LHCN-M2 (cell line): ENCODE measurements around the gene OR2L8. TPM values are rescaled to one million over a fixed set of nuclear protein-coding genes. Genes with fewer than 3 reads are reported as not detected.

Experiments
- DNase-seq: peaks from one replicate; pipeline ENCODE4 v3.0.0-alpha.2; 2012; ENCODE audit warnings: low read depth
- total RNA-seq: library from RNA; depleted of rRNA; stranded (reverse); fragments of >200 nt; gene quantifications from 2 replicates; pipeline ENCODE4 v1.2.3, GENCODE V29; 2014; rRNA removed

The OR2L8 gene
- total RNA-seq, 1 experiment from 2014 or later = not detected

DNA sequence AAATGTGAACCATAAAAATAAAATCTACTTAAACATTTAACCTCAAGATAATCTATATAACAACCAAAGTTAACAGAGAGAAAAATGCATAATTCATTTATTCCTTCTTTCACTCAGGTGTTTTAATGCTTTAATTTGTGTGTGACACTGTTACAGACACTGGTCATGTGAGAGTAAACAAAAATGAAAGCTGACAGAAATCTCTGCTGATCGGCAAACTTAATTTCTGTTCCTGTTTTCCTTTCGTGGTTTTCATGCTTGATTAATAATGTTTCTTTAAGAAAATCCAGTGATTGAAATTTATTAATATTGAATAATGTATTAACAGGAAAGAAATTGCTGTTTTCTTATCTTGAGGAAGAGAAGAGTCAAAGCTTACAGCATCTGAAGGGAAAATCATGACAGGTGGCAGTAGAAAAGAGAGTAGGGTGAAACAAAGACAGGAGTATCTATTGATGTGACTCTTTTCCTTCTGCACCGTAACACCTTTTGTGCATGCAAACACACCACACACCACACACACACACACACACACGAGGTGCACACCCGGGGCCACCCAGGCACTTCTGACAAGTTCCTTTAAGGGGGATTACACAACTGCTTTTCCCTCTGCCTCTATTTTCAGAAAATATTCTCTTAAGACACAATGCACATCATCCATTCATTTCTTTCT lies 18.0 kb downstream of the OR2L8 start:
- no peak for DNase-seq

- no peak for DNase-seq
Measured at GRCh38 chr1:247992986-247993385, 44.3 kb downstream of the OR2L8 start.

- no peak for DNase-seq
Measured at GRCh38 chr1:247998811-247999210, 50.2 kb downstream of the OR2L8 start.

Other genes with a start within 250 kb of the OR2L8 start
- not detected in 2 replicates for gene OR6F1, start 232.2 kb upstream of the OR2L8 start, total RNA-seq
- gene OR14K1, start 210.2 kb upstream of the OR2L8 start, total RNA-seq = not detected in 2 replicates
- gene OR14A2, start 200.7 kb upstream of the OR2L8 start, total RNA-seq = not detected in 2 replicates
- not detected in 2 replicates for gene OR1C1, start 188.3 kb upstream of the OR2L8 start, total RNA-seq
- not detected in 2 replicates for gene OR14A16, start 124.7 kb upstream of the OR2L8 start, total RNA-seq
- not detected in 2 replicates for gene OR11L1, start 107.0 kb upstream of the OR2L8 start, total RNA-seq
- not detected in 2 replicates for gene TRIM58, start 91.7 kb upstream of the OR2L8 start, total RNA-seq
- gene OR2W3, start 53.3 kb upstream of the OR2L8 start, total RNA-seq = not detected in 2 replicates
- gene OR2T8, start 28.6 kb upstream of the OR2L8 start, total RNA-seq = not detected in 2 replicates
- not detected in 2 replicates for gene OR2AJ1, start 24.0 kb upstream of the OR2L8 start, total RNA-seq
- not detected in 2 replicates for gene OR2AK2, start 16.4 kb downstream of the OR2L8 start, total RNA-seq
- not detected in 2 replicates for gene OR2L5, start 64.8 kb downstream of the OR2L8 start, total RNA-seq
- not detected in 2 replicates for gene OR2L2, start 81.2 kb downstream of the OR2L8 start, total RNA-seq
- gene OR2L3, start 98.0 kb downstream of the OR2L8 start, total RNA-seq = not detected in 2 replicates
- not detected in 2 replicates for gene OR2L13, start 146.3 kb downstream of the OR2L8 start, total RNA-seq
- not detected in 2 replicates for gene OR2M5, start 196.3 kb downstream of the OR2L8 start, total RNA-seq
- gene OR2M2, start 226.0 kb downstream of the OR2L8 start, total RNA-seq = not detected in 2 replicates
- not detected in 2 replicates for gene OR2M3, start 248.4 kb downstream of the OR2L8 start, total RNA-seq